ENCODE results near the gene AUTS2. TPM values are rescaled to one million over a fixed set of nuclear protein-coding genes. Genes with fewer than 3 reads are reported as not detected.

Gene AUTS2
- total RNA-seq, 2 donors from 2014 or later, result 8.6 TPM

DNA sequence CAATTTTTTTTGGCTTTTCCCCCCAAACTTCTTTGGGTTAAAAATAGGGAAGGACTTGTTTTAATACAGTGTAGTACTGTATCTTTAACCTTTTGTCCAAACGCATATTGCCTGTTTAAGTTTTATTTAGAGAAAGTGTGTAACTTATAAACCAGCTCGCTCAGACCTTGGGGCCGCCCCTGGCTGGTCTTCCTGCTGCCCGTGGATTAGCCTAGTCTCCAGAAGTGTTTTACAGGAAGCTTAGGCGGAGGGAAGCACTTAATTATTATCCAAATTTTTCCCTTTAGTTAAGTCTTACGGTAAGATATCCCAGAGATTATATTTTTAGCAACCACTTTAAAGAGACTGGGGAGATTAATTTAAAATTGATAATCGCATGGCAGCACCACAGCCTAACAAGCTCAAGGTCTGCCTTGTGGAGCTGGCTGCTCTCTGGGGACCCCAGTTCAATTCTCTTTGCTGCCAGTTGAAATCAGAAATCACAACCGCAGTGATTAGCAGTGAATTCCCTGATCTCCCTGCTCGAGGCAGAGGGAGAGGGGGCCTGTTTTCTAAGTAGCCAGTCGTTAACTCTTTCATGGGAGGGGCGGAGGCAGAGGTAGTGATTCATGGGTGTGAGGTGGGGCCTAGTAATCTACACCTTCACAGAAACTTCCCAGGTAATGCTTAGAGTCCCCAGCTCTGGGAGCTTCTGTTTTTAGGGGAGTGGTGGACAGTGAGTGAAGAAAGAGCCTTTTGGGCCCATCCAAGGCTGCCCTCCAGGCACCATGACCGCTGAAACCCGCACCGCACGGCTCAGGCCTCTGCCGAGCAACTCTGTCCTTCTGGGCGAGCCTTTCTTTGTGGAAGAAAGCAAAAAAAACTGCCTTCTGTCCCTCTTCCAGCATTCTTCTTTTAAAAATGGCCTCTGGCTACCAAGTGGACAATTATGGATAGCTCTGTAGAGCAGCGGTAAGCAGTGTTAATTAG lies 984.9 kb downstream of the AUTS2 start:
- no peaks in the 10 kb centered on the region for H3K9me3 ChIP-seq
- H3K36me3 ChIP-seq, result no peaks in the 10 kb centered on the region
- H3K27ac ChIP-seq, result no peak overlapping the region
- H3K4me3 ChIP-seq, result no peak overlapping the region
- no peaks in the 10 kb centered on the region for H3K27me3 ChIP-seq
- no peaks in the 10 kb centered on the region for H3K4me1 ChIP-seq
- DNase-seq (ENCODE audit: low spot score), result no peak
- TF ChIP-seq, protein P1, sequence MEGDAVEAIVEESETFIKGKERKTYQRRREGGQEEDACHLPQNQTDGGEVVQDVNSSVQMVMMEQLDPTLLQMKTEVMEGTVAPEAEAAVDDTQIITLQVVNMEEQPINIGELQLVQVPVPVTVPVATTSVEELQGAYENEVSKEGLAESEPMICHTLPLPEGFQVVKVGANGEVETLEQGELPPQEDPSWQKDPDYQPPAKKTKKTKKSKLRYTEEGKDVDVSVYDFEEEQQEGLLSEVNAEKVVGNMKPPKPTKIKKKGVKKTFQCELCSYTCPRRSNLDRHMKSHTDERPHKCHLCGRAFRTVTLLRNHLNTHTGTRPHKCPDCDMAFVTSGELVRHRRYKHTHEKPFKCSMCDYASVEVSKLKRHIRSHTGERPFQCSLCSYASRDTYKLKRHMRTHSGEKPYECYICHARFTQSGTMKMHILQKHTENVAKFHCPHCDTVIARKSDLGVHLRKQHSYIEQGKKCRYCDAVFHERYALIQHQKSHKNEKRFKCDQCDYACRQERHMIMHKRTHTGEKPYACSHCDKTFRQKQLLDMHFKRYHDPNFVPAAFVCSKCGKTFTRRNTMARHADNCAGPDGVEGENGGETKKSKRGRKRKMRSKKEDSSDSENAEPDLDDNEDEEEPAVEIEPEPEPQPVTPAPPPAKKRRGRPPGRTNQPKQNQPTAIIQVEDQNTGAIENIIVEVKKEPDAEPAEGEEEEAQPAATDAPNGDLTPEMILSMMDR (IDR thresholded peaks at IDR 0.05), result no peak

DNA sequence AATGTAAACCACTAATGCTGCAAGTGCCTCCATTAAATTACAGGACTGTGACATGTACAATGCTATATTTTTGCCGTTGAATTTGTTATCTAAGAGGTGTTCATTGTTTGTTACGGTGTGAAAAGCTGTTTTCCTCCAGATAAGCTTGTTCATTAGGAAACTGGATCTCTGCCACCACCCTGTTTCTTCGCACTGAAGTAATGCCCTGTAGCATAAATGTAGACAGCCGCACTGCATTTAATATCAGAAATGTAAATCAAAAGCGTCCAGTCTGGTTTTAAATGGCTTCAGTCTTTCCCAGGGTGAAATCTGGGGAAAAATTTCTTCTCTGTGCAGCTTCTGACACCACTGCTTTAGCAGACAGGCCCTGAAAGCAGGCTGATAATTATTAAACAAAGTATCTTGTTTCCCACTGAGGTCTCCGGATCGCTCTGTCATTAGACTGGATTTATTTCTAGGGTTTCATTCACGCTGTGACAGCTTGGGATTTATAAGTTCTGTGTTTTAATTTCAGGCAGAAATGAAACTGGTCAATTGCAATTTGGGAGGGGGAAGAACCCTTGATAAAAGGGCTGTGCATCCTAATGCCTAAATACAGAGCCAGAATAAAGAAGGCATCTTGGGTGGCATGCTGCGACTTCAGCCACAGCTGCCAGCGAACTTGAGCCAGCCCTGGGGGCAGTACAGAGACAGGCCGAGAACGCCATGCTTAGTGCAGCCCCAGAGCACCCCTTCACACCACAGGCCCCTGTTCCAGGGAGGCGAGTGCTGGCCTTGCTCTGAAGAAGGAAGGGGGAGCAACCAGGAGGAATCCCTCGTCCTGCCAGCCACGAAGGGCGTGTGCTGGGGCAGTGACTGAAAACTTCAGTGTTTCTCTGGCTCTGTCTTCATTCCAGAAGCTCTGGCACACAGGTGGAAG lies 985.9 kb downstream of the AUTS2 start:
- H3K9me3 ChIP-seq, result no peaks in the 10 kb centered on the region
- H3K36me3 ChIP-seq, result no peaks in the 10 kb centered on the region
- H3K27ac ChIP-seq, result no peak overlapping the region
- H3K4me3 ChIP-seq, result no peak overlapping the region
- DNase-seq (ENCODE audit: low spot score), result no peak
- H3K4me1 ChIP-seq, result no peaks in the 10 kb centered on the region
- no peaks in the 10 kb centered on the region for H3K27me3 ChIP-seq
- TF ChIP-seq, protein P1 (IDR thresholded peaks at IDR 0.05), result no peak

DNA sequence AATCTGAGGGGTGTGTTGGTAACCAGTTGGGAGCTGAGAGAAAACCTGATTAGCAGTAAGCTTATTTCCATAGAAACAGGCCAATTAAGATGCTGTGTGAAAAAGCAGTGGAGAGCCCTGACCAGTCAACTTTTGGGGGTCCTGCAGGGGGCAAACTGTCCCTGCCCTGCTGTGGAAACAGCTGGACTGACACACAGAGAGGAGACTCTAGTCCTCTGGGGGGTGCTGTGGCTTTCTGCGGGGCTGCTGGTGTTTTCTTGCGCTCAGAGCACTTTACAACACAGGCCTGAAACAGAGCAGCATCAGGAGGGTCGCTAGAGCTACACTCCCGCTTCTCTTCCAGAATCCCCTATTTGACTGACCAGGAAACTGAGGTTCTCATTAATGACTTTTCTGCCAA lies 986.8 kb downstream of the AUTS2 start:
- DNase-seq (ENCODE audit: low spot score), result no peak
- H3K27me3 ChIP-seq, result no peaks in the 10 kb centered on the region
- H3K9me3 ChIP-seq, result no peaks in the 10 kb centered on the region
- H3K36me3 ChIP-seq, result no peaks in the 10 kb centered on the region
- no peaks in the 10 kb centered on the region for H3K4me1 ChIP-seq
- no peak overlapping the region for H3K4me3 ChIP-seq
- TF ChIP-seq, protein P1 (IDR thresholded peaks at IDR 0.05), result peak in 1 of 2 donors; percentile 7
- no peak overlapping the region for H3K27ac ChIP-seq

DNA sequence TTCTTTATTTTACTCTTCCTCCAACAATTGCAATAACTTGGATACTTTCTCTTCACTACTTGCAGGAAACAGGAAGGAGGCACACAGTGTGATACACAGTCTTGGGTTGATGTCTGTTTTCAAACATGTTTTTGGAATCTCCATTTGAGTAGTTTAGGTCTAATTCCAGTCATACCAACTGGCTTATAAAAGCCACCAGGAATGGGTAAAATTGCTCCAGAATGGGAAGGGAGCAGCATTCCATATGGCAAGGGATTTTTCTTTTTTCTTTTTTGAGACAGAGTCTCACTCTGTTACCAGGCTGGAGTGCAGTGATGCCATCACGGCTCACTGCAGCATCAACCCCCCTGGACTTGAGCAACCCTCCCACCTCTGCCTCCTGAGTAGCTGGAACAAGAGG lies 988.5 kb downstream of the AUTS2 start:
- Histone ChIP-seq H3K9me3 (no peaks in the 10 kb centered on the region), H3K27ac (no peak overlapping the region), H3K4me1 (no peaks in the 10 kb centered on the region), H3K27me3 (no peaks in the 10 kb centered on the region), H3K36me3 (no peaks in the 10 kb centered on the region), H3K4me3 (no peak overlapping the region)
- TF ChIP-seq, protein P1 (IDR thresholded peaks at IDR 0.05), result no peak
- no peak for DNase-seq (ENCODE audit: low spot score)

DNA sequence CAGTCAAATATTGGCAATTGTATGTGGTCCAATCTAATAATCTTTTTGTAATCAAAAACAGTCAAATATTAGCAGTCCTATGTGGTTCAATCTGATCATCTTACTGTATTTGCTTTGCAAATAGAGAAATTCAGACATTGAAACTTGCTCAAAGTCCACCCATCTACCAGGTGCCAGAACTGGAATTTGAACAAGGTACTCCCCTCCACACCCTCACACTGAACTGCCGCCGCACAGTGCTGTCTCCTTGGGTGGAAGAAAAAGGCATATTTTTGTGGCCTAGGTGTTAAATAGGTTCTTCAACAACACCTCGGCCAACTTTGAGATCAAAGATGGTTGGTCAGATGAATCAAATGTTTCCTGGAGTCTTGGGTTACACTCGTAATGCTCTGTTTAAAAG lies 989.5 kb downstream of the AUTS2 start:
- no peaks in the 10 kb centered on the region for H3K4me1 ChIP-seq
- H3K36me3 ChIP-seq, result no peaks in the 10 kb centered on the region
- no peaks in the 10 kb centered on the region for H3K9me3 ChIP-seq
- no peak overlapping the region for H3K27ac ChIP-seq
- DNase-seq (ENCODE audit: low spot score), result no peak
- TF ChIP-seq, protein P1 (IDR thresholded peaks at IDR 0.05), result no peak
- no peak overlapping the region for H3K4me3 ChIP-seq
- H3K27me3 ChIP-seq, result no peaks in the 10 kb centered on the region

All from right atrium auricular region (tissue), 2 donors.